ENCODE measurements around the gene ZFP36.

Gene ZFP36

GRCh38 chr19:39405958-39406655 is 540 bp upstream of the ZFP36 start:
- DNase-seq (ENCODE audit: low spot score), result peak; percentile 84

- DNase-seq (ENCODE audit: low spot score), result no peak
Observed at GRCh38 chr19:39407410-39407659, 688 bp downstream of the ZFP36 start.

- peak; percentile 86 for DNase-seq (ENCODE audit: low spot score)
Observed at GRCh38 chr19:39407660-39408391, 1.2 kb downstream of the ZFP36 start.

- peak; percentile 46 for DNase-seq (ENCODE audit: low spot score)
Observed at GRCh38 chr19:39408392-39409207, 2.0 kb downstream of the ZFP36 start.

- DNase-seq (ENCODE audit: low spot score), result peak; percentile 60
Observed at GRCh38 chr19:39409208-39410016, 2.8 kb downstream of the ZFP36 start.

- peak; percentile 64 for DNase-seq (ENCODE audit: low spot score)
Observed at GRCh38 chr19:39410017-39410830, 3.6 kb downstream of the ZFP36 start.

GRCh38 chr19:39410831-39411080 is 4.1 kb downstream of the ZFP36 start:
- DNase-seq (ENCODE audit: low spot score), result no peak

GRCh38 chr19:39411081-39411831 is 4.6 kb downstream of the ZFP36 start:
- no peak for DNase-seq (ENCODE audit: low spot score)

- DNase-seq (ENCODE audit: low spot score), result peak; percentile 97
Observed at GRCh38 chr19:39411832-39412099, 5.1 kb downstream of the ZFP36 start.

GRCh38 chr19:39412100-39412866 is 5.6 kb downstream of the ZFP36 start, which contains the start of gene PLEKHG2:
Gene PLEKHG2, plus strand, starts transcription at chr19:39412669. Its CDS starts 1,418 bp downstream, at chr19:39414087.
- peak; percentile 100 for DNase-seq (ENCODE audit: low spot score)

GRCh38 chr19:39412867-39413271 is 6.2 kb downstream of the ZFP36 start:
- DNase-seq (ENCODE audit: low spot score), result no peak

GRCh38 chr19:39413272-39413910 is 6.7 kb downstream of the ZFP36 start:
- peak; percentile 46 for DNase-seq (ENCODE audit: low spot score)

GRCh38 chr19:39413911-39414608 is 7.4 kb downstream of the ZFP36 start:
- no peak for DNase-seq (ENCODE audit: low spot score)

- no peak for DNase-seq (ENCODE audit: low spot score)
Observed at GRCh38 chr19:39415111-39416046, 8.7 kb downstream of the ZFP36 start.

GRCh38 chr19:39416152-39417120 is 9.8 kb downstream of the ZFP36 start:
- DNase-seq (ENCODE audit: low spot score), result no peak

- no peak for DNase-seq (ENCODE audit: low spot score)
Observed at GRCh38 chr19:39417463-39418181, 11.0 kb downstream of the ZFP36 start.

Data from NAMALWA (cell line).